ENCODE results near the gene MYOF.

The MYOF gene

DNA sequence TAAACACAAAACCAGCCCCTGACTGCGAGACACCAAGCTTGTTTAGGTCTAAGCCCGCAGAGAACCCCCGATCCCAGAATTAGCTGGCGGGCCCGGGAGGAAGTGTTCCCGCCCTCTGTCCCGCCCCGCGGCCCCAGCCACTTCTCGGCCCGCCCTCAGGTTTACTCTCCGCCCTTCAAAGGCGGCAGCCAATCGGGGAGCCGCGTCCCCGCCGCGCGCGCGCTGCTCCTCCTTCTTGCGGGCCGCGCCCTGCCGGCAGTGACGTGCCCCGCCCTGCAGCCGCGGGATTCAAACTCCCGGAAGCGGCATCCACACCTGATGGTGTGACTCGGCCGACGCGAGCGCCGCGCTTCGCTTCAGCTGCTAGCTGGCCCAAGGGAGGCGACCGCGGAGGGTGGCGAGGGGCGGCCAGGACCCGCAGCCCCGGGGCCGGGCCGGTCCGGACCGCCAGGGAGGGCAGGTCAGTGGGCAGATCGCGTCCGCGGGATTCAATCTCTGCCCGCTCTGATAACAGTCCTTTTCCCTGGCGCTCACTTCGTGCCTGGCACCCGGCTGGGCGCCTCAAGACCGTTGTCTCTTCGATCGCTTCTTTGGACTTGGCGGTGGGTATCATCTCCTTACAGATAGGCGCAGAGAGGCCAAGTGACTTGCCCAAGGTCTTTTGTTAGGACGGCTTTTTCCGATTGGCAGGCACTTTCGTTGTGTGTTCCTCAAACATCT is 14.3 kb upstream of the MYOF start, which contains the start of gene CEP55:
Gene CEP55, plus strand, starts transcription at position 291 of the 720 bp plus-strand sequence. CDS start 3,440 bp downstream, outside the sequence.
- no peaks in the 10 kb centered on the region for H3K9me3 Mint-ChIP-seq
- H3K4me1 Mint-ChIP-seq (ENCODE audit: low read depth) = peaks cover 43% of the 10 kb centered on the region
- no peaks in the 10 kb centered on the region for H3K27me3 Mint-ChIP-seq (ENCODE audit: low read depth)

DNA sequence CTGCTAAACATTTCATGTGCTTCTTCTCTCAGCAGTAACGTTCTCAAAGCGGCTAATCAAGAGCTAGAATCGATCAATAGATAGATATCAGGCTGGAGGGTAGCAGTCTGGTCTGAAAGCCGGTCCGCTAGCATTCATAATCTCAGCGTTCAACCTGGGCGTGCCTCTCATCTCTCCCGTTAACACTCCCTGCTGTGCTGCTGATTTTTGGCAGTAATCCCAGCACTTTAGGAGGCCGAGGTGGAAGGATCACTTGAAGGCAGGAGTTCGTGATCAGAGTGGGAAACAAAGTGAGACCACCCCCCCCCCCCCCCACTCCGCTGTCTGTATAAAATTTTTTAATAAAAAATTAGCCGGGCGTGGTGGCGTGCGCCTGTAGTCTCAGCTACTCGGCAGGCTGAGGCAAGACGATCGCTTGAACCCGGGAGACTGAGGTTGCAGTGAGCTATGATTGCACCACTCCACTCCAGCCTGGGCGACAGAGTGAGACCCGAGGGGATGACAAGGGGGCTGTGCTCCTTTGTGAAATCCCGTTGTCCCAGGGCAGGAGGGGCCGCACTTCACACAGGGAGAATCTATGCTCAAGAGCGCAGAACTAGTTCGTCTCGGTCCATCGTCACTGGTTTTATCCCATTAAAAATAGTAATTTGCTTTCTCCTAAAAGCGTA is 13.7 kb upstream of the MYOF start:
- H3K9me3 Mint-ChIP-seq = no peaks in the 10 kb centered on the region
- H3K36me3 Mint-ChIP-seq (ENCODE audit: low read depth) = peaks cover 3% of the 10 kb centered on the region
- H3K4me1 Mint-ChIP-seq (ENCODE audit: low read depth) = peaks cover 41% of the 10 kb centered on the region
- no peaks in the 10 kb centered on the region for H3K27me3 Mint-ChIP-seq (ENCODE audit: low read depth)
- H3K4me3 Mint-ChIP-seq = peak overlapping the region; percentile 94
- H3K27ac Mint-ChIP-seq = peak overlapping the region; percentile 84

More for the DNA sequence above, 14.3 kb upstream of the MYOF start, which contains the start of gene CEP55:
- Mint-ChIP-seq H3K36me3 (ENCODE audit: low read depth) (peaks cover 3% of the 10 kb centered on the region), H3K4me3 (peak within 1 kb of the TSS; percentile 94), H3K27ac (peak within 1 kb of the TSS; percentile 93)

- Mint-ChIP-seq H3K4me1 (ENCODE audit: low read depth) (peaks cover 31% of the 10 kb centered on the region), H3K27ac (no peak overlapping the region)
Observed at GRCh38 chr10:93494494-93494893, 12.4 kb upstream of the MYOF start.

GRCh38 chr10:93493162-93493561 is 11.0 kb upstream of the MYOF start:
- H3K4me1 Mint-ChIP-seq (ENCODE audit: low read depth) = peaks cover 20% of the 10 kb centered on the region
- no peaks in the 10 kb centered on the region for H3K9me3 Mint-ChIP-seq
- no peak overlapping the region for H3K4me3 Mint-ChIP-seq
- peaks cover 1% of the 10 kb centered on the region for H3K36me3 Mint-ChIP-seq (ENCODE audit: low read depth)
- no peak overlapping the region for H3K27ac Mint-ChIP-seq
- H3K27me3 Mint-ChIP-seq (ENCODE audit: low read depth) = peaks cover 5% of the 10 kb centered on the region

More at GRCh38 chr10:93494494-93494893, 12.4 kb upstream of the MYOF start:
- Mint-ChIP-seq H3K27me3 (ENCODE audit: low read depth) (no peaks in the 10 kb centered on the region), H3K4me3 (no peak overlapping the region), H3K9me3 (no peaks in the 10 kb centered on the region), H3K36me3 (ENCODE audit: low read depth) (peaks cover 3% of the 10 kb centered on the region)

DNA sequence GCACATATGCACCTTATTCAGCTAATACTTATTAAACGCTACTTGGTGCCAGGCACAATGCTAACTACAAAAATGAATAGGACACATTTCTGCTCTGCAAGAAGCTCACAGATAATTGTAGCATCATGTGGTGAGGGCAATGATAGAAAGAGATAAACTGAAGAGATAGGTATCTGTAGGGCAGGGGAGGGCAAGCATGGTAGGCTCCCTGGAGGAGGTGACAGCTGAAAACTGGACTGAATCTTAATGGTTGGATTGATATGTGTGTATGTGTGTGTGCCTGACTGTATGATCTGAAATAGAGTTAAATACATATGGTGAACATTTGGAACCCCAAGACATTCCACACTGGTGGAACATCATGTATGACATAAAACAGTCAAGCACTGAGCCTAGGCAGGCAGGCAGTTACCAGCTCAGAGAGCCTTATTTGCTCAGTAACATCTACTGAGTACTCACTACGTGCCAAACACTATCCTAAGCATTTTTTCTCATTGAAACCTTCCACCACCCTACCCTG is 9.5 kb upstream of the MYOF start:
- Mint-ChIP-seq H3K4me3 (no peak overlapping the region), H3K9me3 (no peaks in the 10 kb centered on the region), H3K36me3 (ENCODE audit: low read depth) (no peaks in the 10 kb centered on the region), H3K27me3 (ENCODE audit: low read depth) (peaks cover 5% of the 10 kb centered on the region), H3K27ac (no peak overlapping the region), H3K4me1 (ENCODE audit: low read depth) (peaks cover 9% of the 10 kb centered on the region)

DNA sequence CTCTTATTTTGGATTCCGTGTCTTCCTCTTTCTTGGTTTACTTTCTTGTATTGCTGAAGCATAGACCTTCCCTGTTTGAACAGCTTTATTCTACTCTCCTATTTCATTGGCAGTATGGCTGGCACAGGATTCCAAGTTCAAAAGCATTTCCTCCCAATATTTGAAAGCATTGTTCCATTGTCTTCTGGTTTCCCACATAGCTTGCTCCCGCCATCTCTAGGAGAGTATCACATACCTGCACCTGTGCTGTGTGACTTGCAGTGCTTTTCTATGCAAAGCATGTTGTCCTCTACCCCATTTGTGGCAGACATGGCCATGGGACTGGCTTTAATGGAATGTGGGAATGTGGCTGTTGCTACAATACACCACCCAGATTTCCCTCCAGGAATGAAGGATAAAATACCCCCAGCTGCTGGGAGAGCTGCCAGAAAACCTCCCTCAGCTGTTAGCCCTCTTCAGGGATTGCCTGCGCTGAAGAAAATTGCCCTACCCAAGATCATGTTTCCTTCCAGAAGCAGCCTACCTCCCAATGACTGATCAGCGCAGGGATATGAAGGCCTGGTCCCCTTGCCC is 6.9 kb upstream of the MYOF start:
- Mint-ChIP-seq H3K27me3 (ENCODE audit: low read depth) (peaks cover 9% of the 10 kb centered on the region), H3K9me3 (no peaks in the 10 kb centered on the region), H3K27ac (no peak overlapping the region), H3K4me3 (no peak overlapping the region), H3K4me1 (ENCODE audit: low read depth) (no peaks in the 10 kb centered on the region), H3K36me3 (ENCODE audit: low read depth) (no peaks in the 10 kb centered on the region)

- peaks cover 14% of the 10 kb centered on the region for H3K4me1 Mint-ChIP-seq (ENCODE audit: low read depth)
- H3K9me3 Mint-ChIP-seq = no peaks in the 10 kb centered on the region
- peaks cover 14% of the 10 kb centered on the region for H3K27me3 Mint-ChIP-seq (ENCODE audit: low read depth)
Observed at GRCh38 chr10:93485690-93486089, 3.6 kb upstream of the MYOF start.

DNA sequence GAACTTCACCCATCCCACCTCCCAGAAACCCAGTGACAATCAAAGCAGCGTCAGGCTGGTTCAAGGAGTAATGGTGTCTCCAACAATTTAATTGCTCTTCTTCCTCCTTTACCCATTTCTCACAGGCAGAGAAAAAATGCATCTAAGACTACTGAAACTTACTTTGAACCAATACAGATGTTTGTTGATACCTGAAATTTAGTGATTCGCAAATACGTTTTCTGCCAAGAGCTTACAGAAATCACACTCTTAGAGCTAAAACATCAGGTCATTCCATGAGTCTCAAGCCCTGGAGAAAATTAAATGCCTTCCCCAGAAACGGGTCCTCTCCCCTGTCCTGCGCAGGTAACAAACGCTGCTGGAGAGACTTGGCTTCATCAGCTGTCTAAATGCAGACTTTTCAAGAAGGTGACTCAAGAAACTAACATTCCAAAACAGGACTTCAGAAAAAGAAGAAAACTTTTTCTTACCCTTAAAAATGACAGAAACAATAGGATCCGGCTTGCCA is 443 bp downstream of the MYOF start:
- Mint-ChIP-seq H3K27ac (no peak overlapping the region), H3K36me3 (ENCODE audit: low read depth) (no peaks in the 10 kb centered on the region), H3K27me3 (ENCODE audit: low read depth) (peaks cover 9% of the 10 kb centered on the region), H3K4me3 (peak overlapping the region; percentile 90), H3K4me1 (ENCODE audit: low read depth) (peaks cover 18% of the 10 kb centered on the region), H3K9me3 (no peaks in the 10 kb centered on the region)

More at GRCh38 chr10:93485690-93486089, 3.6 kb upstream of the MYOF start:
- Mint-ChIP-seq H3K4me3 (no peak overlapping the region), H3K27ac (no peak overlapping the region), H3K36me3 (ENCODE audit: low read depth) (no peaks in the 10 kb centered on the region)

- Mint-ChIP-seq H3K27me3 (ENCODE audit: low read depth) (peaks cover 5% of the 10 kb centered on the region), H3K36me3 (ENCODE audit: low read depth) (no peaks in the 10 kb centered on the region), H3K27ac (no peak overlapping the region), H3K4me3 (no peak overlapping the region), H3K9me3 (no peaks in the 10 kb centered on the region), H3K4me1 (ENCODE audit: low read depth) (peaks cover 18% of the 10 kb centered on the region)
Observed at GRCh38 chr10:93478873-93479272, 3.3 kb downstream of the MYOF start.

DNA sequence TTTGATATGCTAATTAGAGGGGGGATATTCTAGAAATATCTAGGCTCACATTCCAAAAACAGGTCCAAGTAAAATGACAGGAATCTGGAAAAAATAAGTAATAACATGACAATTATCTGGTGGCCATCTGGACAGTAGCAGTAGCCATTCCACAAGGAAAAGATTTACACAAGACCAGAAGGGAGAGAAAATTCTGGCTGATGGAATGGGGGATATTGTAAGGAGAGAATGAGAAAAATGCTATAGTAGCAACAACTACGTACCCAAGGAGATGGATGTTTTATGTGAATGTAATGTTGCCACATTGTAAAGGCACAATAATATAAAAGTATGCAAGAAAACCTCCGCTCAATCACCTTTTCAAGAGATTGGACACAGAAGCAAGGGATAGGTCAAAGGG is 5.4 kb downstream of the MYOF start:
- peaks cover 1% of the 10 kb centered on the region for H3K36me3 Mint-ChIP-seq (ENCODE audit: low read depth)
- peaks cover 10% of the 10 kb centered on the region for H3K4me1 Mint-ChIP-seq (ENCODE audit: low read depth)
- no peaks in the 10 kb centered on the region for H3K27me3 Mint-ChIP-seq (ENCODE audit: low read depth)
- H3K4me3 Mint-ChIP-seq = no peak overlapping the region
- H3K9me3 Mint-ChIP-seq = no peaks in the 10 kb centered on the region
- no peak overlapping the region for H3K27ac Mint-ChIP-seq

GRCh38 chr10:93475871-93476270 is 6.3 kb downstream of the MYOF start:
- no peak overlapping the region for H3K27ac Mint-ChIP-seq
- no peaks in the 10 kb centered on the region for H3K27me3 Mint-ChIP-seq (ENCODE audit: low read depth)
- H3K4me3 Mint-ChIP-seq = no peak overlapping the region
- H3K4me1 Mint-ChIP-seq (ENCODE audit: low read depth) = peaks cover 4% of the 10 kb centered on the region
- H3K9me3 Mint-ChIP-seq = no peaks in the 10 kb centered on the region
- peaks cover 1% of the 10 kb centered on the region for H3K36me3 Mint-ChIP-seq (ENCODE audit: low read depth)

- Mint-ChIP-seq H3K27me3 (ENCODE audit: low read depth) (no peaks in the 10 kb centered on the region), H3K27ac (no peak overlapping the region), H3K4me3 (no peak overlapping the region), H3K4me1 (ENCODE audit: low read depth) (peaks cover 4% of the 10 kb centered on the region), H3K36me3 (ENCODE audit: low read depth) (peaks cover 4% of the 10 kb centered on the region), H3K9me3 (peaks cover 4% of the 10 kb centered on the region)
Observed at GRCh38 chr10:93475227-93475626, 6.9 kb downstream of the MYOF start.

DNA sequence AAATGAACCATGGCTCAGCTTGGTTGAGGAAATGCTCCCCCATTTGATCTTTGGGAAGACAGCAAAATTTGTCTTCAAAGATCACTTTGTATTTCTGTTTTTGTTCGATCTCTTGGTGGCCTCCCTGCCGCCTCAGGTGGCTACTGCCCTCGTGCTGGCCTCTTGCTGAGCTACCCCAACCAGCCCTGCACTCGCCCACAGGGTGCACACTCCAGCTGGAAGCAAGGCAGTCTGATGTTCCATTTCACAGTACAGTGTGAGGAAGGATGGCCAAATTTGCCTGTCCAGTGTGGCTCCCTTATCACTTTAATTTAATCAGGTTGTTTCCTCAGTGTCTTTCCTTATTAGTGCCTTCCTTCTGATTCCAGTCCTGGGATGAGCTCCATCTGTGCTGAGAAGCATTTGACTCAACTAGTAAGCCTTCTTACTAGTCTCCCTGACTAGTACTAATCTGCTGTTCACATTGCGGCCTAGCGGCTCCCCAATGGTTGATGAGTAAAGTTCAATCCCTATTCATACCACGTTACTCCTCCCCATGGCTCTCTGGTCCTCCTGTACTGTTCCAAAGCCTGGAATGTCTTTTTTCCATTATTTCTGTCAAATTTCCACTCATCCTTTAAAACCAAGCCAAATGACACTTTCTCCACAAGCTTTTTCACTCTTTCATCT is 8.2 kb downstream of the MYOF start:
- H3K36me3 Mint-ChIP-seq (ENCODE audit: low read depth) = peaks cover 4% of the 10 kb centered on the region
- H3K27me3 Mint-ChIP-seq (ENCODE audit: low read depth) = no peaks in the 10 kb centered on the region
- H3K4me1 Mint-ChIP-seq (ENCODE audit: low read depth) = peaks cover 2% of the 10 kb centered on the region
- peaks cover 4% of the 10 kb centered on the region for H3K9me3 Mint-ChIP-seq
- no peak overlapping the region for H3K27ac Mint-ChIP-seq
- no peak overlapping the region for H3K4me3 Mint-ChIP-seq

DNA sequence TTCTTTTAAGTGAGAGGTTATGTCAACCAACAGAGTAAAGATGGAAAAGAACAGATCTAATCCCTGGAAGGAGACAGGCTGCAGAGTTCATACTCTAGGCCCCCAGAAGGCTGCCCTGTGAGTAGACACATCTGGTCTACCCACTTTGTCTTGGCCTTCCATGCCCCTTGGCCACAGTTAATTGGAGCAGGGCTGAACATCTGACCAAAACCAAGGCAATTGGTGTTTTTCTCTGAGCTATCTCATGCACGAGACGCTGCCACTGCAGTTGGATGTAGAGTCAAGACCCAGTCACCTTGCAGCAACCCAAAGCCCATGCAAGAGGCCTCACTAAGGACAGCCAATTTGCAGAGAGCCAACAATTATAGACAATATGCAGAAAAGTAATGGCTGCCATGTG is 9.0 kb downstream of the MYOF start:
- H3K27ac Mint-ChIP-seq = no peak overlapping the region
- H3K36me3 Mint-ChIP-seq (ENCODE audit: low read depth) = peaks cover 4% of the 10 kb centered on the region
- no peak overlapping the region for H3K4me3 Mint-ChIP-seq
- peaks cover 2% of the 10 kb centered on the region for H3K4me1 Mint-ChIP-seq (ENCODE audit: low read depth)
- peaks cover 4% of the 10 kb centered on the region for H3K9me3 Mint-ChIP-seq
- no peaks in the 10 kb centered on the region for H3K27me3 Mint-ChIP-seq (ENCODE audit: low read depth)
